ENCODE results near the gene RIOK2. TPM values are rescaled to one million over a fixed set of nuclear protein-coding genes. Genes with fewer than 3 reads are reported as not detected.

RIOK2 gene
- total RNA-seq, 2 donors from 2014 or later, result 27.3 to 37.7 TPM

GRCh38 chr5:97208714-97209113, 25.7 kb upstream of the RIOK2 start:
- Mint-ChIP-seq H3K27me3 (ENCODE audit: insufficient read depth) (no peaks in the 10 kb centered on the region), H3K4me1 (no peaks in the 10 kb centered on the region), H3K27ac (no peak overlapping the region), H3K36me3 (ENCODE audit: low read depth) (no peaks in the 10 kb centered on the region), H3K4me3 (no peak overlapping the region), H3K9me3 (peaks cover 23% of the 10 kb centered on the region)
- Histone ChIP-seq H3K27me3 (ENCODE audit: control insufficient read depth, insufficient read depth, low read length, poor library complexity, severe bottlenecking) (no peaks in the 10 kb centered on the region), H3K9ac (ENCODE audit: extremely low read depth, low read length, poor library complexity, severe bottlenecking) (no peak overlapping the region), H3K9me3 (ENCODE audit: control insufficient read depth, low read length) (no peaks in the 10 kb centered on the region), H3K27ac (ENCODE audit: low read depth, low read length) (no peak overlapping the region), H3K4me1 (ENCODE audit: control insufficient read depth, insufficient read depth, low read length) (no peaks in the 10 kb centered on the region), H3K36me3 (ENCODE audit: control insufficient read depth, insufficient read depth, low read length) (no peaks in the 10 kb centered on the region), H3K4me3 (ENCODE audit: low read length) (no peak overlapping the region)
- WGBS, 2 experiments (ENCODE audit: insufficient coverage in 1 of 2, insufficient read length in 1 of 2), result 98% methylated on average over 2 of the region's 2 CpGs; no CpG with 5 or more reads in 1 of the 2 experiments
- TF ChIP-seq, protein P1, sequence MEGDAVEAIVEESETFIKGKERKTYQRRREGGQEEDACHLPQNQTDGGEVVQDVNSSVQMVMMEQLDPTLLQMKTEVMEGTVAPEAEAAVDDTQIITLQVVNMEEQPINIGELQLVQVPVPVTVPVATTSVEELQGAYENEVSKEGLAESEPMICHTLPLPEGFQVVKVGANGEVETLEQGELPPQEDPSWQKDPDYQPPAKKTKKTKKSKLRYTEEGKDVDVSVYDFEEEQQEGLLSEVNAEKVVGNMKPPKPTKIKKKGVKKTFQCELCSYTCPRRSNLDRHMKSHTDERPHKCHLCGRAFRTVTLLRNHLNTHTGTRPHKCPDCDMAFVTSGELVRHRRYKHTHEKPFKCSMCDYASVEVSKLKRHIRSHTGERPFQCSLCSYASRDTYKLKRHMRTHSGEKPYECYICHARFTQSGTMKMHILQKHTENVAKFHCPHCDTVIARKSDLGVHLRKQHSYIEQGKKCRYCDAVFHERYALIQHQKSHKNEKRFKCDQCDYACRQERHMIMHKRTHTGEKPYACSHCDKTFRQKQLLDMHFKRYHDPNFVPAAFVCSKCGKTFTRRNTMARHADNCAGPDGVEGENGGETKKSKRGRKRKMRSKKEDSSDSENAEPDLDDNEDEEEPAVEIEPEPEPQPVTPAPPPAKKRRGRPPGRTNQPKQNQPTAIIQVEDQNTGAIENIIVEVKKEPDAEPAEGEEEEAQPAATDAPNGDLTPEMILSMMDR (conservative IDR thresholded peaks at IDR 0.05), result no peak
- no peak for DNase-seq

- TF ChIP-seq, protein P1 (conservative IDR thresholded peaks at IDR 0.05), result no peak
- Histone ChIP-seq H3K27ac (ENCODE audit: low read depth, low read length) (no peak overlapping the region), H3K27me3 (ENCODE audit: control insufficient read depth, insufficient read depth, low read length, poor library complexity, severe bottlenecking) (no peaks in the 10 kb centered on the region), H3K4me3 (ENCODE audit: low read length) (no peak overlapping the region), H3K9me3 (ENCODE audit: control insufficient read depth, low read length) (no peaks in the 10 kb centered on the region), H3K9ac (ENCODE audit: extremely low read depth, low read length, poor library complexity, severe bottlenecking) (no peak overlapping the region), H3K36me3 (ENCODE audit: control insufficient read depth, insufficient read depth, low read length) (no peaks in the 10 kb centered on the region), H3K4me1 (ENCODE audit: control insufficient read depth, insufficient read depth, low read length) (no peaks in the 10 kb centered on the region)
- Mint-ChIP-seq H3K36me3 (ENCODE audit: low read depth) (no peaks in the 10 kb centered on the region), H3K4me3 (no peak overlapping the region), H3K27me3 (ENCODE audit: insufficient read depth) (no peaks in the 10 kb centered on the region), H3K9me3 (peaks cover 23% of the 10 kb centered on the region), H3K27ac (no peak overlapping the region), H3K4me1 (no peaks in the 10 kb centered on the region)
- no peak for DNase-seq
- 94 to 95% methylated on average over 3 to 6 of the region's 6 CpGs for WGBS, 2 experiments (ENCODE audit: insufficient coverage in 1 of 2, insufficient read length in 1 of 2)
Measured at GRCh38 chr5:97208184-97208713, 25.2 kb upstream of the RIOK2 start.

GRCh38 chr5:97194366-97194765, 11.3 kb upstream of the RIOK2 start:
- no peak for DNase-seq

More at GRCh38 chr5:97194366-97194765, 11.3 kb upstream of the RIOK2 start:
- H3K4me1 ChIP-seq (ENCODE audit: control insufficient read depth, insufficient read depth, low read length), result no peaks in the 10 kb centered on the region
- H3K9me3 ChIP-seq (ENCODE audit: control insufficient read depth, low read length), result peaks cover 14% of the 10 kb centered on the region
- H3K4me1 Mint-ChIP-seq, result peaks cover 3% of the 10 kb centered on the region
- no peak overlapping the region for H3K9ac ChIP-seq (ENCODE audit: extremely low read depth, low read length, poor library complexity, severe bottlenecking)
- H3K36me3 ChIP-seq (ENCODE audit: control insufficient read depth, insufficient read depth, low read length), result no peaks in the 10 kb centered on the region
- peaks cover 2% of the 10 kb centered on the region for H3K27me3 Mint-ChIP-seq (ENCODE audit: insufficient read depth)
- no peak overlapping the region for H3K4me3 Mint-ChIP-seq
- H3K27me3 ChIP-seq (ENCODE audit: control insufficient read depth, insufficient read depth, low read length, poor library complexity, severe bottlenecking), result no peaks in the 10 kb centered on the region
- WGBS, 2 experiments (ENCODE audit: insufficient coverage in 1 of 2, insufficient read length in 1 of 2), result 39 to 44% methylated on average over 2 of the region's 2 CpGs
- H3K36me3 Mint-ChIP-seq (ENCODE audit: low read depth), result no peaks in the 10 kb centered on the region
- TF ChIP-seq, protein P1 (conservative IDR thresholded peaks at IDR 0.05), result no peak
- no peak overlapping the region for H3K27ac Mint-ChIP-seq
- no peak overlapping the region for H3K4me3 ChIP-seq (ENCODE audit: low read length)
- no peak overlapping the region for H3K27ac ChIP-seq (ENCODE audit: low read depth, low read length)
- peaks cover 17% of the 10 kb centered on the region for H3K9me3 Mint-ChIP-seq
